Parathyroid adenoma (tissue), 2 donors: ENCODE measurements around the gene SLC25A11.

Experiments used
- H2AFZ ChIP-seq: fragments of 300-600 bp; sonication (generic); one replicate; pipeline ENCODE4 v1.7.0; 2017; ENCODE audit warnings: antibody characterized with exemption, mild to moderate bottlenecking
- H3K27ac ChIP-seq: fragments of 300-600 bp; sonication (generic); one replicate; pipeline ENCODE4 v1.7.0; 2017
- H3K27me3 ChIP-seq: fragments of 300-600 bp; sonication (generic); one replicate; pipeline ENCODE4 v1.7.0; 2017; ENCODE audit warnings: low read length; ENCODE audit not compliant: control insufficient read depth, insufficient read depth
- H3K36me3 ChIP-seq: fragments of 300-600 bp; sonication (generic); one replicate; pipeline ENCODE4 v1.7.0; 2017; ENCODE audit warnings: low read length; ENCODE audit not compliant: control insufficient read depth, insufficient read depth
- H3K4me1 ChIP-seq: fragments of 300-600 bp; sonication (generic); one replicate; pipeline ENCODE4 v1.7.0; 2017; ENCODE audit warnings: control low read depth
- H3K4me2 ChIP-seq: fragments of 300-600 bp; sonication (generic); one replicate; pipeline ENCODE4 v1.7.0; 2017; ENCODE audit warnings: low read length
- H3K4me3 ChIP-seq: fragments of 300-600 bp; sonication (generic); one replicate; pipeline ENCODE4 v1.7.0; 2017; ENCODE audit warnings: low read depth, low read length
- H3K79me2 ChIP-seq: fragments of 300-600 bp; sonication (generic); one replicate; pipeline ENCODE4 v1.7.0; 2017; ENCODE audit warnings: control low read depth
- H3K9ac ChIP-seq: fragments of 300-600 bp; sonication (generic); one replicate; pipeline ENCODE4 v1.7.0; 2017; ENCODE audit warnings: mild to moderate bottlenecking
- H3K9me3 ChIP-seq: fragments of 300-600 bp; sonication (generic); one replicate; pipeline ENCODE4 v1.7.0; 2017; ENCODE audit warnings: low read length; ENCODE audit not compliant: control insufficient read depth
- CTCF ChIP-seq: fragments of 300-600 bp; sonication (generic); IDR thresholded peaks from one replicate; pipeline ENCODE4 v1.7.0; 2017; ENCODE audit warnings: antibody characterized with exemption, mild to moderate bottlenecking
- donor health status: primary hyperparathyroidism.

Gene SLC25A11

DNA sequence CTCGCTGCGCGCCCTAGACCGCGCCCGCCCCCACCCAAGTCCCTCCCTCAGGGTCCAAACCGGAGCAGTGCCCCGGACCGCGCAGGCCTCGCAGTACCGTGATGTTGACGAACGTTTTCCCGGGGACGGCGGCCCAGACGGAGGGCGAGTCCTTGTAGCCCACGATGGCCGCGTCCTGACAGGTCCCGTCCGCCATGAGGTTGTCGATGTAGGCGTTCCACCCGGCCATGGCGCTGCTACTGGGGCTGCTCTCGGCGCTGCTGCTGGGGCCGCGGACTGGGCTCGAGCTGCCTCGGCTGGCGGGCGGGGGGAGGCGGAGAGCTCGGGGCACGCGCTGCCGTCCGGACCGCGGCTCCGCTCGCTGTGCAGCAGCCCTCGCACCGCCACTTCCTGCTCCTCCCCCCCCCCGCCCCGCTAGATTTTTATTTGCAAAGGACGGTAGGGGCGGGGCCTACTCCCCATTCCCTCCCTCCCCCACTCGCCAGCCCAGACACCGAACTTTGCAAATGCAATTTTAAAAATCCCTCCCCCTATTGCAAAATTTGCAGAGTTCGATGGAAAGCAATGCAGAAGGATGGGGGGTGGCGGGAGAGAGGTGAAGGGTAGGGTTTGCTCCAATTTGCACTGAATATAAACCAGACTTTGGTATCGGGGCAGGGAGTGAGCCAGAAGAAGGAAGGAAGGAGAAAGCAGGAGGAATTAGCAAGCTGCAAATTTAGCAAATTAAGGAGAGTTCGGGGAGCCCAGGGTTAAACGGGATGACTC is 8.5 kb upstream of the SLC25A11 start, which contains the start of gene PFN1:
Gene PFN1 (minus strand): TSS at position 365 of the 765 bp plus-strand sequence. CDS start 136 bp downstream, at position 229.
- Histone ChIP-seq H3K9me3 (no peaks in the 10 kb centered on the region), H3K4me1 (peaks cover 11% of the 10 kb centered on the region)

DNA sequence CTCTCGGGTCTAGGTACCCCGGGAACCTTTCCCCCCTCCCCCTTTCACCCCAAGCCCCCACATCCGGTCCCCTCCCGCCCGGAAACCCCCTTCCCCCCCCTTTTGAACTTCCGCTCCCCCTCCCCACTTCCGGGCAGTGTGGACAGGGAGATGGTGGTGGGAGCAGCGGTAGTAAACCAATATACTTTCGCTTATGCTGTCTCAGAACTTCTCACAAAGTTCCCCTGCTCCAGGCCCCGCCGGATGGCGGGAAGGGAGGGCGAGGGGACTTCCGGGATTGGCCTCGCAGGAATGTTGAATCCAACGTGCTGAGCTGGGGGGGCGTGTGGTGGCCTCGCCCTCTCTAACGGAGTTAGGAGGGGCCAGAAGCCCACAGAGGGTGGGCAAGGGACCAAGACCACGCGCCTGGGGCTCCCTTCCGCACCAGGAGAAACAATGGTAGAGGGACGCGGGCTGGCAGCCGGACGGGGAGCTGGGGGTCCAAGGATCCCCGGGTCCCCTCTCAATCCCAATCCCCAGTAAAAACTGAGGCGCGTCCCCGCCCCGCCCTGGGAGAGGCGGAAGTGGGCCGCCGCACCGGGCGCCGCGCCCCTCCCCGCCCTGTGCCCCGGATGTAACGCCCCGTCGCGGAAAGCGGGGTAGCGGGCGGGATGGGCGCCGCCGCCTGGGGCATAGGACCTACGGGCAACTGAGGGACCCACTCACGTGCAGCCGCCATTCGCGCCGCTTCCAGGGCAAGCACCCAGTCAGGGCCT is 7.7 kb upstream of the SLC25A11 start:
- no peak for TF ChIP-seq CTCF
- Histone ChIP-seq H3K36me3 (no peaks in the 10 kb centered on the region), H2AFZ (peak overlapping the region; percentile 70), H3K4me3 (peak overlapping the region; percentile 98), H3K79me2 (peaks cover 4% of the 10 kb centered on the region), H3K4me2 (peak overlapping the region; percentile 79), H3K9ac (peak overlapping the region; percentile 94), H3K27ac (peak overlapping the region; percentile 92), H3K9me3 (no peaks in the 10 kb centered on the region), H3K27me3 (no peaks in the 10 kb centered on the region), H3K4me1 (peaks cover 11% of the 10 kb centered on the region)

More for the DNA sequence above, 8.5 kb upstream of the SLC25A11 start, which contains the start of gene PFN1:
- Histone ChIP-seq H3K9ac (peak within 1 kb of the TSS; percentile 94), H3K27ac (peak within 1 kb of the TSS; percentile 92), H3K79me2 (peaks cover 4% of the 10 kb centered on the region), H3K4me3 (peak within 1 kb of the TSS; percentile 98), H2AFZ (peak within 1 kb of the TSS; percentile 92), H3K27me3 (no peaks in the 10 kb centered on the region), H3K36me3 (no peaks in the 10 kb centered on the region), H3K4me2 (peak within 1 kb of the TSS; percentile 79)
- TF ChIP-seq CTCF = no peak

GRCh38 chr17:4947010-4947410 is 7.2 kb upstream of the SLC25A11 start:
- no peaks in the 10 kb centered on the region for H3K36me3 ChIP-seq
- peaks cover 4% of the 10 kb centered on the region for H3K79me2 ChIP-seq
- H2AFZ ChIP-seq = no peak overlapping the region
- H3K27ac ChIP-seq = peak overlapping the region; percentile 92
- peak overlapping the region; percentile 98 for H3K4me3 ChIP-seq
- H3K4me1 ChIP-seq = peaks cover 11% of the 10 kb centered on the region
- H3K4me2 ChIP-seq = peak overlapping the region; percentile 79
- no peaks in the 10 kb centered on the region for H3K27me3 ChIP-seq
- TF ChIP-seq CTCF = no peak
- H3K9me3 ChIP-seq = no peaks in the 10 kb centered on the region
- H3K9ac ChIP-seq = no peak overlapping the region

DNA sequence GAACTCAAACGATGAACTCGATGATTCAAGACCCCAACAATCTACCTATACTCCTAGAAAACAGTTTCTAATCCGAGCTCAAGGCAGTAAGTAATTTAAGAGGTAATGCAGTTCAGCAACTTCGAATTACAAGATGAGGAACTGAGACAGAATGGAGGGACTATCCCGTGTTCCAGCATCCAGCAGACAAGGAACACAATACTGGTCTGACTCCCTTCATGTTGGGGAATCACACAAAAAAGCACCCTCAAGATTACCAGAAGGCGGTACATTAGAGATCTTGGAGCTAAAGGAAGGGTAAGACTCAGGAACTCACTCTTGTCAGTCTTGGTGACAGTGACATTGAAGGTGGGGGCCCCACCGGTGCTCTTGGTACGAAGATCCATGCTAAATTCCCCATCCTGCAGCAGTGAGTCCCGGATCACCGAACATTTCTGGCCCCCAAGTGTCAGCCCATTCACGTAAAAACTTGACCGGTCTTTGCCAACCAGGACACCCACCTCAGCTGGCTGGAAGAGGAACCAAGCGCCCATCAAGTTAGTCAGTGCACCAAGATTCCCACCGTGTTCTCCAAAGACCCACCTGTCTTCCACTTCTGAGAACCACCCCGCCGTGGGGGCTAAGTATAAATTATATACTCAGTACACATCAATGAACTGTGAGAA is 6.6 kb upstream of the SLC25A11 start:
- Histone ChIP-seq H3K4me1 (peaks cover 16% of the 10 kb centered on the region), H3K4me2 (peak overlapping the region; percentile 79), H3K9me3 (no peaks in the 10 kb centered on the region), H3K27me3 (no peaks in the 10 kb centered on the region), H2AFZ (no peak overlapping the region), H3K79me2 (peaks cover 9% of the 10 kb centered on the region), H3K4me3 (peak overlapping the region; percentile 98), H3K36me3 (no peaks in the 10 kb centered on the region), H3K27ac (peak overlapping the region; percentile 92), H3K9ac (no peak overlapping the region)
- TF ChIP-seq CTCF = no peak
